HEK293 (cell line): ENCODE data around the gene S100A11.

Source experiments
- CTCF ChIA-PET: fragments of 350-600 bp; formaldehyde crosslinking; extraction: SDS; loops from one replicate; lab custom pipeline; 2021; ENCODE audit warnings: antibody characterized with exemption; lab: Yijun Ruan, JAX
- POLR2A ChIA-PET: fragments of 300-600 bp; formaldehyde crosslinking; extraction: SDS; loops from one replicate; lab custom pipeline; 2020; ENCODE audit warnings: antibody characterized with exemption, inconsistent platforms; lab: Yijun Ruan, JAX
- H3K27ac ChIP-seq: fragments of 200-500 bp; sonication (Bioruptor generic); 2 replicates; pipeline ENCODE4 v1.5.1; 2014; ENCODE audit warnings: low read depth, low read length, control low read depth, inconsistent platforms; ENCODE audit errors: extremely low read depth
- H3K36me3 ChIP-seq, 2 experiments: fragments of 200-500 bp in 1 of 2; sonication (Bioruptor generic) in 1 of 2; 1 replicate in 1 of 2; 2 replicates in 1 of 2; pipeline ENCODE4 v1.5.1; 2014 to 2017; ENCODE audit warnings: inconsistent platforms in 2 of 2, low read length in 2 of 2; ENCODE audit not compliant: control insufficient read depth in 2 of 2, insufficient read depth in 1 of 2
- H3K4me1 ChIP-seq: fragments of 200-500 bp; sonication (Bioruptor generic); 2 replicates; pipeline ENCODE4 v1.5.1; 2014; ENCODE audit warnings: mild to moderate bottlenecking, low read length, inconsistent platforms; ENCODE audit not compliant: control insufficient read depth, insufficient read depth
- H3K4me3 ChIP-seq: 2 replicates; pipeline ENCODE4 v1.5.1; 2011; ENCODE audit warnings: low read depth, mild to moderate bottlenecking, control low read depth, low read length, moderate library complexity
- H3K9me3 ChIP-seq: fragments of 200-500 bp; sonication (Bioruptor generic); 2 replicates; pipeline ENCODE4 v1.5.1; 2014; ENCODE audit warnings: low read depth, low read length, inconsistent platforms; ENCODE audit not compliant: control insufficient read depth, insufficient read depth
- FEZF1 ChIP-seq: fragments of 450-650 bp; formaldehyde crosslinking; IDR thresholded peaks from 2 replicates; pipeline ENCODE4 v1.5.1; 2016; ENCODE audit warnings: missing biosample characterization, missing genetic modification characterization
- KLF7 ChIP-seq: fragments of 450-650 bp; formaldehyde crosslinking; IDR thresholded peaks from 2 replicates; pipeline ENCODE4 v1.5.1; 2016; ENCODE audit warnings: missing biosample characterization, missing genetic modification characterization, borderline replicate concordance
- RBAK ChIP-seq: fragments of 450-650 bp; formaldehyde crosslinking; IDR thresholded peaks from 2 replicates; pipeline ENCODE4 v1.5.1; 2016; ENCODE audit warnings: missing biosample characterization, missing genetic modification characterization
- SALL2 ChIP-seq: fragments of 450-650 bp; formaldehyde crosslinking; IDR thresholded peaks from 2 replicates; pipeline ENCODE4 v1.5.0; 2017; ENCODE audit warnings: missing biosample characterization, mild to moderate bottlenecking, missing genetic modification characterization, borderline replicate concordance
- YY1 ChIP-seq: fragments of 450-650 bp; formaldehyde crosslinking; IDR thresholded peaks from 2 replicates; pipeline ENCODE4 v1.5.1; 2018; ENCODE audit warnings: missing biosample characterization, missing genetic modification characterization
- ZBTB20 ChIP-seq: fragments of 450-650 bp; formaldehyde crosslinking; IDR thresholded peaks from 2 replicates; pipeline ENCODE4 v1.5.1; 2016; ENCODE audit warnings: missing biosample characterization, missing genetic modification characterization
- ZNF10 ChIP-seq: fragments of 450-650 bp; formaldehyde crosslinking; IDR thresholded peaks from 2 replicates; pipeline ENCODE4 v1.5.1; 2017; ENCODE audit warnings: missing biosample characterization, missing genetic modification characterization
- ZNF114 ChIP-seq: fragments of 450-650 bp; formaldehyde crosslinking; IDR thresholded peaks from 2 replicates; pipeline ENCODE4 v1.5.0; 2017; ENCODE audit warnings: missing biosample characterization, missing genetic modification characterization
- ZNF121 ChIP-seq: fragments of 450-650 bp; formaldehyde crosslinking; IDR thresholded peaks from 2 replicates; pipeline ENCODE4 v1.5.1; 2016; ENCODE audit warnings: missing biosample characterization, missing genetic modification characterization
- ZNF140 ChIP-seq: fragments of 450-650 bp; formaldehyde crosslinking; IDR thresholded peaks from 2 replicates; pipeline ENCODE4 v1.5.1; 2016; ENCODE audit warnings: missing biosample characterization, missing genetic modification characterization
- ZNF341 ChIP-seq: fragments of 450-650 bp; formaldehyde crosslinking; IDR thresholded peaks from 2 replicates; pipeline ENCODE4; 2016; ENCODE audit warnings: low read depth, missing biosample characterization, missing genetic modification characterization
- ZNF404 ChIP-seq: fragments of 450-650 bp; formaldehyde crosslinking; IDR thresholded peaks from 2 replicates; pipeline ENCODE4 v1.5.1; 2017; ENCODE audit warnings: missing biosample characterization, missing genetic modification characterization
- ZNF433 ChIP-seq: fragments of 450-650 bp; formaldehyde crosslinking; IDR thresholded peaks from 2 replicates; pipeline ENCODE4 v1.5.1; 2016; ENCODE audit warnings: missing biosample characterization, missing genetic modification characterization, low read depth
- ZNF555 ChIP-seq: fragments of 450-650 bp; formaldehyde crosslinking; conservative IDR thresholded peaks from 2 replicates; pipeline ENCODE4 v1.5.1; 2017; ENCODE audit warnings: missing biosample characterization, mild to moderate bottlenecking, missing genetic modification characterization, inconsistent platforms
- ZNF596 ChIP-seq: fragments of 450-650 bp; IDR thresholded peaks from 2 replicates; pipeline ENCODE4 v1.5.0; 2018; ENCODE audit warnings: missing biosample characterization, mild to moderate bottlenecking, missing genetic modification characterization, moderate library complexity
- ZNF76 ChIP-seq: fragments of 450-650 bp; formaldehyde crosslinking; IDR thresholded peaks from 2 replicates; pipeline ENCODE4; 2016; ENCODE audit warnings: low read depth, missing biosample characterization, missing genetic modification characterization, borderline replicate concordance
- ZNF768 ChIP-seq: fragments of 450-650 bp; formaldehyde crosslinking; IDR thresholded peaks from 2 replicates; pipeline ENCODE4 v1.5.1; 2018; ENCODE audit warnings: missing biosample characterization, mild to moderate bottlenecking, missing genetic modification characterization
- ZNF843 ChIP-seq: fragments of 450-650 bp; formaldehyde crosslinking; IDR thresholded peaks from 2 replicates; pipeline ENCODE4 v1.5.1; 2016; ENCODE audit warnings: missing biosample characterization, missing genetic modification characterization
- TF ChIP-seq, protein P1 (sequence below): fragments of 450-650 bp; formaldehyde crosslinking; IDR thresholded peaks from 2 replicates; pipeline ENCODE4 v1.5.1; 2017; ENCODE audit warnings: missing biosample characterization, missing genetic modification characterization
- TF ChIP-seq, protein P2 (sequence below): fragments of 450-650 bp; formaldehyde crosslinking; IDR thresholded peaks from 2 replicates; pipeline ENCODE4 v1.5.1; 2016; ENCODE audit warnings: missing biosample characterization, missing genetic modification characterization, low read depth
- TF ChIP-seq, protein P3 (sequence below): fragments of 450-650 bp; formaldehyde crosslinking; IDR thresholded peaks from 2 replicates; pipeline ENCODE4 v1.5.1; 2016; ENCODE audit warnings: missing biosample characterization, missing genetic modification characterization
- TF ChIP-seq, protein P4 (sequence below): fragments of 450-650 bp; formaldehyde crosslinking; IDR thresholded peaks from 2 replicates; pipeline ENCODE4 v1.5.1; 2017; ENCODE audit warnings: missing biosample characterization, missing genetic modification characterization

S100A11 gene

DNA sequence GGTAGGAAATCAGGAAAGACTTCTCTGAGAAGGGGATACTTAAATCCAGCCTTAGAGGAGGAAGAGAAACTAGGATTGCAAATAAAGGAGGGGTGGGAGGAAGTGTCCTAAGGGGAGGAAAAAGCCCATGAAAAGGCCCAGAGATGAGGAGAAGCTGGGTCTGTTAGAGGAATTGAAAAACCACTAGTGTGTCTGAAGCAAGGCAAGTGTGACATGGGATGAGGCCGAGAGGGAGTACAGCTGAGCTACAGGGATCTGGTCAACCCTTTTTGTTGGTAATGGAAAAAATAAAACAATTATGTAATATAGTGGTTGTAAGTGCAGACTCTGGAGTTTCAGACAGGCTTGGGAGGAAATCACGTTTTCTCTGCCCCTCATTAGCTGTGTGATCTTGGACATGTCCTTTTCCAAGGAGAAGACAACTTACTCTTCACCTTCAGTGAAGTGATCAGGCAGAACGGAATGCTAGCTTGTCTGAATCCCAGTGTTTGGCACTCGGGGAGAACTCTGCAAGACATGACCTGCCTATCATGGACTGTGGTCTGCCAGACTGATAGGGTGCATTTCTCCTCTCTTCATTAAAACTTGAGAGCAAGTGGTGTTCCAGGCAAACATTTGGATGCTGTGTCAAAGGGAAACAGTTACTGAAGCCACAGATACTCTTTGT, 35.7 kb downstream of the S100A11 start:
- POLR2A ChIA-PET, result interaction anchor here (0.9 to 1.2 kb wide), 5 partner anchors 9 to 67 kb away, joined by 3 to 6 read pairs (median 3); partner anchors contain the start of gene S100A11
- TF ChIP-seq RBAK (tag by site-specific recombination), result no peak
- TF ChIP-seq, protein P1, sequence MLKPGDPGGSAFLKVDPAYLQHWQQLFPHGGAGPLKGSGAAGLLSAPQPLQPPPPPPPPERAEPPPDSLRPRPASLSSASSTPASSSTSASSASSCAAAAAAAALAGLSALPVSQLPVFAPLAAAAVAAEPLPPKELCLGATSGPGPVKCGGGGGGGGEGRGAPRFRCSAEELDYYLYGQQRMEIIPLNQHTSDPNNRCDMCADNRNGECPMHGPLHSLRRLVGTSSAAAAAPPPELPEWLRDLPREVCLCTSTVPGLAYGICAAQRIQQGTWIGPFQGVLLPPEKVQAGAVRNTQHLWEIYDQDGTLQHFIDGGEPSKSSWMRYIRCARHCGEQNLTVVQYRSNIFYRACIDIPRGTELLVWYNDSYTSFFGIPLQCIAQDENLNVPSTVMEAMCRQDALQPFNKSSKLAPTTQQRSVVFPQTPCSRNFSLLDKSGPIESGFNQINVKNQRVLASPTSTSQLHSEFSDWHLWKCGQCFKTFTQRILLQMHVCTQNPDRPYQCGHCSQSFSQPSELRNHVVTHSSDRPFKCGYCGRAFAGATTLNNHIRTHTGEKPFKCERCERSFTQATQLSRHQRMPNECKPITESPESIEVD (tag by site-specific recombination), result no peak
- no peak for TF ChIP-seq ZNF114 (tag by site-specific recombination)
- no peak for TF ChIP-seq ZNF76 (tag by site-specific recombination)
- TF ChIP-seq ZNF404 (tag by site-specific recombination), result no peak
- no peak for TF ChIP-seq YY1
- TF ChIP-seq ZNF140, result no peak
- no peak for TF ChIP-seq ZNF843 (tag by site-specific recombination)
- no peak for TF ChIP-seq ZNF768 (tag by site-specific recombination)
- TF ChIP-seq ZNF596 (tag by site-specific recombination), result no peak
- TF ChIP-seq, all 188 proteins: peak for 0
- CTCF ChIA-PET, result interaction anchor here (0.5 to 11.2 kb wide), 46 partner anchors 8 to 1073 kb away, joined by 3 to 409 read pairs (median 5); partner anchors contain the start of gene S100A10
- no peaks in the 10 kb centered on the region for H3K36me3 ChIP-seq
- H3K4me3 ChIP-seq, result no peak overlapping the region
- no peak overlapping the region for H3K27ac ChIP-seq
- H3K9me3 ChIP-seq, result no peaks in the 10 kb centered on the region
- no peaks in the 10 kb centered on the region for H3K4me1 ChIP-seq

DNA sequence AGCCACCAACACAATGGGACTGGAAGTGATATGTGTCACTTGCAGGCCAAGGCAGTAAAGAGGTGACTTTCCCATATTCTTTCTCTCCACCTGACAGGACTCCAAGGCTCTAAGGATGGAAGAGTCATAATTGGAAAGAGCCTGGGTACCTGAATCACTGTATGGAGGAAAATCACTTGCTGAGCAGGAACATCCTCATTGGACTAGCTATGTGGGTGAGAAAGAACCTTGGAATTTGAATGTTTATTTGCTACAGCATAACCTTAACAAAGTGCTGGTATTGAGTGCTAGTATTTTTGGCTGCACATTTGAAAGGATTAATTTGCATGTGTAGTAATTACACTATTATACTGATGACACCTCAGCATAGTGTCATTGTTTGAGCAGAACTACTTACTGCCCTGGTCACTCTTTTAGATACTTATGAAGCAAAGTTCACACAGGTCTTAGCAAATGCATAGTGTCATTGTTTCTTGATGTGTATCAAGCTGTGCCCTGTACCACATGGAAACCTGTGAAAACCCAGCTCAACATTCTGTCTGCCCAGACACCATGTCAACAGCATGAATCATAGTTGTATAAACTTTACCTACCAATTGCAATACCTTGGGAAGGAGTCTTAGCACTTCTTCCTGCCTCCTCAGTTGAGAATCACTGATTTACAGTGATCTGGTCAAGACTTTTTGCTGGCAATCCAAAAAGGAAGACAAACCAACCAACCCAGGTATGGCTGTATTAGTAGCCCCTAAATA, 38.0 kb downstream of the S100A11 start:
- POLR2A ChIA-PET, result no interaction called here

More for the DNA sequence above, 38.0 kb downstream of the S100A11 start:
- TF ChIP-seq FEZF1, result no peak
- TF ChIP-seq ZNF121 (tag by site-specific recombination), result no peak
- no peak for TF ChIP-seq SALL2
- no peak for TF ChIP-seq ZNF433 (tag by site-specific recombination)
- no peak for TF ChIP-seq RBAK (tag by site-specific recombination)
- TF ChIP-seq, protein P2, sequence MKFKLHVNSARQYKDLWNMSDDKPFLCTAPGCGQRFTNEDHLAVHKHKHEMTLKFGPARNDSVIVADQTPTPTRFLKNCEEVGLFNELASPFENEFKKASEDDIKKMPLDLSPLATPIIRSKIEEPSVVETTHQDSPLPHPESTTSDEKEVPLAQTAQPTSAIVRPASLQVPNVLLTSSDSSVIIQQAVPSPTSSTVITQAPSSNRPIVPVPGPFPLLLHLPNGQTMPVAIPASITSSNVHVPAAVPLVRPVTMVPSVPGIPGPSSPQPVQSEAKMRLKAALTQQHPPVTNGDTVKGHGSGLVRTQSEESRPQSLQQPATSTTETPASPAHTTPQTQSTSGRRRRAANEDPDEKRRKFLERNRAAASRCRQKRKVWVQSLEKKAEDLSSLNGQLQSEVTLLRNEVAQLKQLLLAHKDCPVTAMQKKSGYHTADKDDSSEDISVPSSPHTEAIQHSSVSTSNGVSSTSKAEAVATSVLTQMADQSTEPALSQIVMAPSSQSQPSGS, result no peak
- no peak for TF ChIP-seq ZNF10 (tag by site-specific recombination)
- TF ChIP-seq ZNF555 (tag by site-specific recombination), result no peak
- TF ChIP-seq, protein P3, sequence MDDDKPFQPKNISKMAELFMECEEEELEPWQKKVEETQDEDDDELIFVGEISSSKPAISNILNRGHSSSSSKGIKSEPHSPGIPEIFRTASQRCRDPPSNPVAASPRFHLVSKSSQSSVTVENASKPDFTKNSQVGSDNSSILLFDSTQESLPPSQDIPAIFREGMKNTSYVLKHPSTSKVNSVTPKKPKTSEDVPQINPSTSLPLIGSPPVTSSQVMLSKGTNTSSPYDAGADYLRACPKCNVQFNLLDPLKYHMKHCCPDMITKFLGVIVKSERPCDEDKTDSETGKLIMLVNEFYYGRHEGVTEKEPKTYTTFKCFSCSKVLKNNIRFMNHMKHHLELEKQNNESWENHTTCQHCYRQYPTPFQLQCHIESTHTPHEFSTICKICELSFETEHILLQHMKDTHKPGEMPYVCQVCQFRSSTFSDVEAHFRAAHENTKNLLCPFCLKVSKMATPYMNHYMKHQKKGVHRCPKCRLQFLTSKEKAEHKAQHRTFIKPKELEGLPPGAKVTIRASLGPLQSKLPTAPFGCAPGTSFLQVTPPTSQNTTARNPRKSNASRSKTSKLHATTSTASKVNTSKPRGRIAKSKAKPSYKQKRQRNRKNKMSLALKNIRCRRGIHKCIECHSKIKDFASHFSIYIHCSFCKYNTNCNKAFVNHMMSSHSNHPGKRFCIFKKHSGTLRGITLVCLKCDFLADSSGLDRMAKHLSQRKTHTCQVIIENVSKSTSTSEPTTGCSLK (tag by site-specific recombination), result no peak
- no peak for TF ChIP-seq ZBTB20
- no peak for TF ChIP-seq KLF7 (tag by site-specific recombination)
- TF ChIP-seq, protein P4, sequence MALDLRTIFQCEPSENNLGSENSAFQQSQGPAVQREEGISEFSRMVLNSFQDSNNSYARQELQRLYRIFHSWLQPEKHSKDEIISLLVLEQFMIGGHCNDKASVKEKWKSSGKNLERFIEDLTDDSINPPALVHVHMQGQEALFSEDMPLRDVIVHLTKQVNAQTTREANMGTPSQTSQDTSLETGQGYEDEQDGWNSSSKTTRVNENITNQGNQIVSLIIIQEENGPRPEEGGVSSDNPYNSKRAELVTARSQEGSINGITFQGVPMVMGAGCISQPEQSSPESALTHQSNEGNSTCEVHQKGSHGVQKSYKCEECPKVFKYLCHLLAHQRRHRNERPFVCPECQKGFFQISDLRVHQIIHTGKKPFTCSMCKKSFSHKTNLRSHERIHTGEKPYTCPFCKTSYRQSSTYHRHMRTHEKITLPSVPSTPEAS, result no peak
- no peak for TF ChIP-seq ZNF341
- H3K9me3 ChIP-seq, result no peaks in the 10 kb centered on the region
- no peak overlapping the region for H3K4me3 ChIP-seq
- CTCF ChIA-PET, result interaction anchor here (1.0 to 11.2 kb wide), 10 partner anchors 8 to 460 kb away, joined by 3 to 409 read pairs (median 8); no protein-coding TSS in a partner anchor
- no peaks in the 10 kb centered on the region for H3K36me3 ChIP-seq
- H3K27ac ChIP-seq, result no peak overlapping the region
- H3K4me1 ChIP-seq, result peaks cover 6% of the 10 kb centered on the region
